Ureter (tissue), 1 donor: ENCODE results near the gene GPR61. TPM values are rescaled to one million over a fixed set of nuclear protein-coding genes. Genes with fewer than 3 reads are reported as not detected.

Experiments
- DNase-seq: peaks from one replicate; pipeline ENCODE4 v3.0.0-alpha.2; 2020; ENCODE audit warnings: low spot score
- total RNA-seq: library from RNA; stranded (reverse); gene quantifications from one replicate; pipeline ENCODE4 v1.2.4, GENCODE V29; 2023
- donor health status: DM: yes; HTN: yes; CAD: no.

GPR61 gene
- total RNA-seq, 1 donor from 2014 or later = not detected

DNA sequence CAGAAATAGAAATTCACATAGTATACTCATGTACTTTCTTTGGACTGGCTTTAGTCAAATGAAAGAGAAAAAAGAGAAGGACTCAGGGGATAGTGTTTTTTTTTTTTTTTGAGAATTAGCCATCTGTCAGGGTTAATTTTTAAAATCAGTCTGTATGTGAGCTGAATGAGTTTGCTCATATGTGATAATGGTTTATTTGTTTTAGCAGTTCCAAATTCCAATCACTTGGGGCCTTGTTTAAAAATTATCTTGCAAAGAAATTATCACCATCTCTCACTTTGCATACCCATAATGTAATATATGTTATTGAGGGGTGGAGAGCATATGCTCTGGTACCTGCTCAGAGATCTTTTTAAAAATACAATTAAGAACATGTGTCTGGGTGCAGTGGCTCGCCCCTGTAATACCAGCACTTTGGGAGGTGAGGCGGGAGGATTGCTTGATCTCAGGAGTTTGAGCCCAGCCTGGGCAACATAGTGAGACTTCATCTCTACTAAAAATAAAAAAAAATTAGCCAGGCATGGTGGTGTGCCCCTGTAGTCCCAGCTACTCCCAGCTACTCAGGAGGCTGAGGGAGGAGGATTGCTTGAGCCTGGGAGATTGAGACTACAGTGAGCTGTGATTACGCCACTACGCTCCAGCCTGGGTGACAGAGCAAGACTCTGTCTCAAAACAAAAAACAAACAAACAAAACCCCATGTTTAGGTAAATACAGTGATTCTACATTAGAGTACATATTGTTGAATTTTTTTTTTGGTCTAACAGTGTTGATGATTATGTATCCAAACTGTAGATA is 28.4 kb downstream of the GPR61 start:
- no peak for DNase-seq

- no peak for DNase-seq
Observed at GRCh38 chr1:109569323-109569722, 29.7 kb downstream of the GPR61 start.

DNA sequence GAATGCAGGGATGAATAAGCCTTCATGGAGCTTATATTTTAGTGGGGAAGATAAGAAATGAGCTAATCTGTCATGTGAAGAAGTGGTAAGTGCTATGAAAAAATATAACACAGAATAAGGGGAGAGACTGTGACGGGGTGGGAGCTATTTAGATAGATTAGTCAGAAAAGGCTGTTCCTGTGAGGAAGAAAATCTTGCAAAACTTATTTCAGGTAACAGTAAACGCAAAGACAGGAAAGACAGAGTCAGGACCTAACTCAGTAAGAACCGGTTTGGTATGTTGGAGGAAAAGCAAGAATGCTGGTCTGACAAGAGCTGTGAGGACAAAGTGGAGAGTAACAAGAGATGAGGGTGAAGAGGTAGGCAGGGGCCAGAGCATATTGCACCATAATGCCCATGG is 30.7 kb downstream of the GPR61 start:
- no peak for DNase-seq

DNA sequence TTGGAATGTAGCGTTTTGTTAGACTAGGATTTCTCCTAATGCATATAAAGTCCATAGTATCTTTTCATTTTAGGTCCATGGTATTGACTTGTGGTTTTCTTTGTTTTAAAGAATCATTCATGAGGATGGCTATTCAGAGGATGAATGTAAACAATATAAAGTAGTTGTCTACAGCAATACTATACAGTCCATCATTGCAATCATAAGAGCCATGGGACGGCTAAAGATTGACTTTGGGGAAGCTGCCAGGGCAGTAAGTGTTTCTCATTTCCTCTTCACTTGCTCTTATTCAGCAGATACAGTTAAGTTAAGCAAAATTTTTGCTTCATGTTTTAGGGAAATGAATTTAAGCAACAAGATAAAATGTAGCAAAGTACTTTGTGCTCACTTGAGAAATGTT is 34.1 kb downstream of the GPR61 start:
- no peak for DNase-seq

DNA sequence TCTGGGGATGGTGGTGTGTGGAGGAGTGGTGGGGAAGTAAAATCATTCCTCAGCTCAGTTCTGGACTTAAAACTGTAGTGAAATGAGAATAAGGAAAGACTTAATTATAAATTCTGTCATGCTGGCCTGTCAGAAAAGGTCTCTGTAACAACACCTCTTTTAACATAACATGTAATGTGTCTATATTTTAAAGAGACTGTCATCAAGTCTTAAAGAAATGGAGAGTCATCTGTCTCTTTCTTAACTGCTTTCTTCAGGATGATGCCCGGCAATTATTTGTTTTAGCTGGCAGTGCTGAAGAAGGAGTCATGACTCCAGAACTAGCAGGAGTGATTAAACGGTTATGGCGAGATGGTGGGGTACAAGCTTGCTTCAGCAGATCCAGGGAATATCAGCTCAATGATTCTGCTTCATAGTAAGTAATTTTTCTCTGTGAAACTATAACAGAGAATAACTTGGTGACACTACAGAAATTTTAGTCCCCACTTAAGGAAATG is 39.3 kb downstream of the GPR61 start:
- no peak for DNase-seq

GRCh38 chr1:109579491-109579890 is 39.8 kb downstream of the GPR61 start:
- no peak for DNase-seq

DNA sequence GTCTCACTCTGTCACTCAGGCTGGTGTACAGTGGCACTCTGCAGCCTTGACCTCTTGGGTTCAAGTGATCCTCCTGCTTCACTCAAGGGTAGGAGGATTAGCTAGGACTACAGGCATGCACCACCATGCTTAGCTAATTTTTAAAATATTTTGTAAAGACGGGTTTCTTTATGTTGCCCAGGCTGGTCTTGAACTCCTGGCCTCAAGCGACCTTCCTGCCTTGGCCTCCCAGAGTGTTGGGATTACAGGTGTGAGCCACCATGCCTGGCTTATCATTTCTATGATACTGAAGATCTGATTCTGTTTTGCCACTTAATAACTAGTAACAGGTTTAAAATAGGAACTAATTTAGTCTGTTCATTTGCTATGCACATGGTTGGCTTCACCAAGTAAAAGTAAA is 42.3 kb downstream of the GPR61 start:
- no peak for DNase-seq

- no peak for DNase-seq
Observed at GRCh38 chr1:109584766-109585165, 45.1 kb downstream of the GPR61 start.

- no peak for DNase-seq
Observed at GRCh38 chr1:109586055-109586454, 46.4 kb downstream of the GPR61 start.

GRCh38 chr1:109589177-109589576 is 49.5 kb downstream of the GPR61 start:
- DNase-seq = no peak

DNA sequence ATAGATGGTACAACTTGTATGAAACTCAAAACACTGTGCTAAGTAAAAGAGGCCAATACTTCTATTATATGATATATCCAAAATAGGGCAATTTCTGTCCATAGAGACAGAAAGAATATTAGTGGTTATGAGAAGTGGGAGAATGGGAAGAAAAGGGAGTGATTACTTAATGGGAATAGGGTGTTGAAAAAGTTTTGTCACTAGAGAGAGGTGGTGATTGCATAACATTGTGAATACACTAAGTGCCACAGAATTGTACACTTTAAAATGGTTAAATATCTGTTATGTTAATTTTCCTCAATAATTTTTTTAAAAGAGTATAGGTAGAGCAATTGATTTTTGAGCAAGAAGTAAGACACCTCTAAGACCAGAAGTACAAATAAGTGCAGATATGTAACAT is 50.0 kb downstream of the GPR61 start:
- no peak for DNase-seq

GRCh38 chr1:109592916-109593315 is 53.2 kb downstream of the GPR61 start:
- DNase-seq = no peak

GRCh38 chr1:109595531-109595930 is 55.9 kb downstream of the GPR61 start:
- no peak for DNase-seq

Other genes with a start within 250 kb of the GPR61 start
- not detected for gene MYBPHL, start 232.9 kb upstream of the GPR61 start, total RNA-seq
- 63.8 TPM for gene SORT1, start 142.0 kb upstream of the GPR61 start, total RNA-seq
- 78.1 TPM for gene PSMA5, start 113.4 kb upstream of the GPR61 start, total RNA-seq
- gene SYPL2, start 73.3 kb upstream of the GPR61 start, total RNA-seq = 2.0 TPM
- 6.0 TPM for gene ATXN7L2, start 56.0 kb upstream of the GPR61 start, total RNA-seq
- 10.5 TPM for gene CYB561D1, start 45.8 kb upstream of the GPR61 start, total RNA-seq
- gene AMIGO1, start 30.1 kb upstream of the GPR61 start, total RNA-seq = 6.0 TPM
- gene GNAI3, start 8.7 kb downstream of the GPR61 start, total RNA-seq = 6.6 TPM
- gene GNAT2, start 79.7 kb downstream of the GPR61 start, total RNA-seq = not detected
- gene AMPD2, start 80.0 kb downstream of the GPR61 start, total RNA-seq = 45.8 TPM
- gene GSTM4, start 116.2 kb downstream of the GPR61 start, total RNA-seq = 38.2 TPM
- gene GSTM2, start 128.2 kb downstream of the GPR61 start, total RNA-seq = 104 TPM
- gene GSTM1, start 147.9 kb downstream of the GPR61 start, total RNA-seq = not detected
- gene GSTM5, start 172.4 kb downstream of the GPR61 start, total RNA-seq = 11.6 TPM
- gene GSTM3, start 201.2 kb downstream of the GPR61 start, total RNA-seq = 55.6 TPM
- 0.55 TPM for gene EPS8L3, start 224.1 kb downstream of the GPR61 start, total RNA-seq